ENCODE measurements around the gene TMCC1.

- TF ChIP-seq, protein P1, sequence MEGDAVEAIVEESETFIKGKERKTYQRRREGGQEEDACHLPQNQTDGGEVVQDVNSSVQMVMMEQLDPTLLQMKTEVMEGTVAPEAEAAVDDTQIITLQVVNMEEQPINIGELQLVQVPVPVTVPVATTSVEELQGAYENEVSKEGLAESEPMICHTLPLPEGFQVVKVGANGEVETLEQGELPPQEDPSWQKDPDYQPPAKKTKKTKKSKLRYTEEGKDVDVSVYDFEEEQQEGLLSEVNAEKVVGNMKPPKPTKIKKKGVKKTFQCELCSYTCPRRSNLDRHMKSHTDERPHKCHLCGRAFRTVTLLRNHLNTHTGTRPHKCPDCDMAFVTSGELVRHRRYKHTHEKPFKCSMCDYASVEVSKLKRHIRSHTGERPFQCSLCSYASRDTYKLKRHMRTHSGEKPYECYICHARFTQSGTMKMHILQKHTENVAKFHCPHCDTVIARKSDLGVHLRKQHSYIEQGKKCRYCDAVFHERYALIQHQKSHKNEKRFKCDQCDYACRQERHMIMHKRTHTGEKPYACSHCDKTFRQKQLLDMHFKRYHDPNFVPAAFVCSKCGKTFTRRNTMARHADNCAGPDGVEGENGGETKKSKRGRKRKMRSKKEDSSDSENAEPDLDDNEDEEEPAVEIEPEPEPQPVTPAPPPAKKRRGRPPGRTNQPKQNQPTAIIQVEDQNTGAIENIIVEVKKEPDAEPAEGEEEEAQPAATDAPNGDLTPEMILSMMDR (IDR thresholded peaks at IDR 0.05), result no peak
- no peak for TF ChIP-seq POLR2A (IDR thresholded peaks at IDR 0.05)
Measured at GRCh38 chr3:129604767-129605166, 288.7 kb downstream of the TMCC1 start.
